GM18520 (cell line): Measurements from ENCODE around the gene UBTD1.
"Not testable (repeated sequence)": the region's sequence is repeated elsewhere in the genome, so short reads cannot be mapped to it uniquely, and the experiment has no call there.

Experiments
- ATAC-seq: cut with Tn5 transposase; IDR thresholded peaks from one replicate; pipeline ENCODE4 v1.9.1; 2021; ENCODE audit not compliant: unreplicated experiment

UBTD1 gene

DNA sequence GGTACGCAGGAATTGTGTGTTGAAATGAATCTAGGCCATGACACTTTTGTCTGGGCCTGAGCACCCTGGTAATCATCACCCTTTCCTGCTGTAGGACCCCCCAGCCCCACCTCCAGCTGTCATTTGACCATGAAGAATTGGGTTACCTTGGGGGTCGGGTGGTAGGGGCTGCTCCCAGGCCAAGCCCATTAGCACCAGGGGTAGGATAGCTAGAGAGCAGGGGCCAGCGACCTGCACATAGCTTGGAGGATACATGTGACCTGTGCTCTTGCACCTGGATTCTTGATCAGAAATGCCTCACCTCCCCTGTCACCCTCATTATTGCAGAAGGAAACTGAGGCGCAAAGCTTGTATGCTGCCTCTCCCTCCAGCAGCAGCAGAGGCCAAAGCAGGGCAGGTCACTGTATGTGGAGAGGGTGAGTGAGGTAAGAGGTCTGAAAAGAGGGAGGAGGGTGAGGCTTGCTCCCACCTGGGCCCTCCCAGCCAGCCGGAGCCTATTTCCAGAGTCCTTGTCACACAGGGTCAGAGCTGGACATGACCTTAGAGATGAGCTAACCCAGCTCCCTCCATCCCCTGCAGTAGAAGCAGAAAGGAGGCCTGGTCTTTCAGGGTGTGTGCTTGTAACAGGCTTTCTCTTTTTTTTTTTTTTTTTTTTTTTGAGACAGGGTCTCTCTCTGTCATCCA is 38.6 kb downstream of the UBTD1 start:
- ATAC-seq, result no peak

DNA sequence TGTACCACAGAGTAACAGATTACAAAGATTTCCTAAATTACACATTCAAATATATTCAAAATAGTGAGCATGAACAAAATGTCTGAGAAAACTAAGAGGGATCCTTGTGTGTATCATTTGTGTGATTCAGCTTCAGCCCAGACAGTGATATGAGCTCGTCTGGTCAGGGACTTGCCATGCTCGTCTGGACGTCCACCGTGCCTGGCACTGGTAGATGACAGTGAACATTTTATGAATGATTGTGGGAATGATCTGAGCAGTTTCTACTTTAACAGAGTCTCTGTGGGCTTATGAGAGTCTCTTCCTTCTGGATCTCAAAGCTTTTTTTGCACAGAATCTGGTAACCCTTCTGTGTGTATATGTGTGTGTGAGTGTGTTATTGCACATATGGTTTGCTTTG is 39.7 kb downstream of the UBTD1 start:
- ATAC-seq, result no peak

DNA sequence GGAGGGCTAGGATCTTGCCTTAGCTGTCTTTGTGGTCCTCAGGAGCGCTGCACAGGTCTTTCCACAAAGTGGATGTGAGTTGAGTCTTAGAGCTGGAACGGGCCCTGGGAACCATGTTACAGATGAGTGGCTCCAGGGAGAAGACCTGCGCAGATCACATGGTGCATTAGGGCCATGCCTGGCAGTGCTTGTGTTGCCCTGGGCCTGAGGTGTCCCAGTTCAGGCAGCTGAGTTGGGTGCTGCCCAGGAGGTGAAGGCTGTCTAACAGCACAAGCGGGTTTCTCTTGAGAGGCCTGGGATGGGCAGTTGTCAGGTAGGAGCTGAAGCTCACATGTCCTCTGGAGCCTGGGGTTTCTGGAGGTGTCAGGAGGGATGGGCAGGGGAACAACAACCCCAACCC is 40.1 kb downstream of the UBTD1 start:
- ATAC-seq, result no peak

DNA sequence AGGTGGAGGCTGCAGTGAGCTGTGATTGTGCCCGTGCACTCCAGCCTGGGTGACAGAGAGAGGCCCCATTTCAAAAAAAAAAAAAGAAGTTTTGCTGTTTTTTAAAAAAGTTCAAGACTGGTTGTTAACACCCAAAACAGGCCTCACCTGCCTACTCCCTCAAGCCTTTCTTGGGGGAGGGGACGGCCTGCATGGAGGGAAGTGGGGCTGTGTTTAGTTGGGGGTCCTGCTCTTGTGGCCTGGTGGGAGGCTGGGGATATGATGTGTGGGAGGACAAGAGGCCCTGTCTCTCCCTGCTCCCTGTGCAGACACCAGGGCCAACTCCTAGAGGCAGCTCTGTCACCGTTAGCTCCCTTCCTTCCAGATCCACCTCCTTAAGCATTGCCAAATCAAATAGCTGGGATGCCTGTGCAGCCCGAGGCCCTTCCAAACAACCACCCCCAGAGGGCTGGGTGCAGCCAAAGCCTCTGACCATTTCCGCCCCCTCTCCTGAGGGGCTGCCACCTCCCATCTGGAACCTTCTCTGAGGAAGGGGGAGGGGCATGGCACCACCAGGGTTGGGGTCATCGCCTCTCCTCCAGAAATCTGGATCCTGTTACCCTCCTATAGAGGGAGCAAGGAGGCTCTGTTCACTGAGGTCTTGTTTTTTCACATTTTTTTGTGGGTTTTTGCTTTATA is 40.9 kb downstream of the UBTD1 start:
- no peak for ATAC-seq

DNA sequence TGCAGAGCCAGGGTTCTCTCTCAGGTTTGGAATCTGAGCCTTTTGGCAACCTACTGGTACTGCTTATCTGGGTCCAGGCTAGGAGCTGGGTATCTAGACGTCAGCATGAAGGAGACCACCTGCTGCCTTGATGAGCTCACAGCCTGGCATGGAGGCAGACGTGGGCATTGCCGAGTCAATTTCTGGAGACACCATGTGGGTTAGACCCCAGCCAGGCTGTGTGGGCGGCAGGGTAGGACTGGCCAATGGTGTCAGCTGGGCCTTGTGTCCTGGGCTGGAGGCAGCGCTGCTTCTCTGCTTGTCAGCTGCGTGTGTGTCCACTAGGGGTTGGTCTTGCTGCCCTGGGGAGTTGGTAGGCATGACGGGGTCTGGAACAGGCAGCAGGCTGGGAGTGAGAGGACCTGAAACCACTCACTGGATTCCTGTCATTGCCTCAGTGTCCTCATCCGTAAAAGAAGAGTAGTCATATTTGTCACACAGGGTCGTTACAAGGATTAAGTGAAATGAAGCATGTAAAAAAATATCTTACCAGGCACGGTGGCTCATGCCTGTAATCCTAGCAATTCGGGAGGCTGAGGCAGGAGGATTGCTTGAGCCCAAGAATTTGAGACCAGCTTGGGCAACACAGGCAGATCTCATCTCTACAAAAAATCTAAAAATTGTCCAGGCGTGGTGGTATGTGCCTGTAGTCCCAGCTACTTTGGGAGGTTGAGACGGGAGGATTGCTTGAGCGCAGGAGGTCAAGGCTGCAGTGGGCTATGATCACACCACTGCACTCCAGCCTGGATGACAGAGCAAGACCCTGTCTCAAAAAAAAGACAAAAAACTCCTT is 42.2 kb downstream of the UBTD1 start:
- no peak for ATAC-seq

DNA sequence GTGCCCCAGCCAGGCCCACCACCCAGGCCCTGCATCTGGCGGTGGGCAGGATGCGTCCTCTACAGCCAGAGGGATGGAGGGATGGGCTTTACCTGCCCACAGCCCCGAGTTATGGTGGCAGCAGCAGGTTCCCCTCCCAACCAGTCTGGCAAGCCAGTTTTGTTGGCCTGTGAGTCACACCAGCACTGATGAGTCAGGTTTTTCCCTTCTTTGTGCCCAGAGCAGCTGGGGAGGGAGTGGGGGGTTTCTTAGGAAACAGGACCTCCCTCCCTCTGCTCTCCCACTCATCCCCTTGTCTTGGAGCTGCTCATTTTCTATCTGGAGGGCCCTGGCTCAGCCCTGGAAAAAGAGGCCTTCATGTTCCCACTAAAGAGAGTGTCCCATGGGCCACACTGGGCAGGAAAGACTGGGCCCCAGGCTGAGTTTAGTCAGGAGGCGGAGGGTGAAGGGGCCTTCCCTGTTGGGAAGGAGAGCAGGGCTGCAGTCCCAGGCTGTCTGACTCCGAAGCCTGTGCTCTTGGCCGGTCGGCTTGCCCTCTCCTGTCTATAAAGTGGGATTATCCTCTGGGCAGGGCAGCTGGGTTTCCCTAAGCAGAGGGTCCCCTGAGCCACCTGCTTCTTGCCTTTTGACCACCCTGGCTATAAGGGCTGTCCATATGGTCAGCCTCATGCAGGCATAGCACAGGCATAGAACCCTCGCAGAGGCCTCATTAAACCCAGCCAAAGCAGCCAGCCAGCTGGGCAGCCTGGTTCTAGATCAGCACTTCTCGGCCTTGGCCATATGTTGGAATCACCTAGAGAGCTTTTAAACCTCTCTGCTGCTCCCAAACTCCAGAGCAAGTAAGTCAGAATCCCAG is 43.7 kb downstream of the UBTD1 start:
- no peak for ATAC-seq

DNA sequence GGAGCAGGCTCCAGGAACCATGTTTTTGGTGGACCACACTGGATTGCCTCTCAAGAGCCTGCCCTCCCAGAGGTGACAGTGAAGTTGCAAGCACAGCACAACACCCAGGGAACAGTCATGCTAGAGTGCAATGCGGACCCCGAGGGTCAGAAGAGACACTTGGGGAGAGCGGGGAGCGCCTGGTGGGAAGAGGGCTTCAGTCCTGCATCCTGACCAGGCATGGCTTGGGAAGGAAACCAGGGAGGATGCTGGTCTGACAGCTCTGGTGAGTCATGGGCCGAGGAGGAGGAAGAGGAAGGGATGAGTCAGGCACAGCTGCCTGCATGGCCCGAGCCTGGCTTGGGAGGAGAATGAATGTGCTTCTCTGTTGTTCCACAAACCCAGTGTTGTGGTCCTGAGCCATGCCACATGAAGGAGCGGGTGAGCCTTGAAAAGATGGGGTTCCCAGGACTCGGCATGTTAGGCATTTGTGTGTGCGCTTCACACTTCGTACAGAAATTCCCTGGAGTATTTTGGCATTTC is 44.4 kb downstream of the UBTD1 start:
- no peak for ATAC-seq

DNA sequence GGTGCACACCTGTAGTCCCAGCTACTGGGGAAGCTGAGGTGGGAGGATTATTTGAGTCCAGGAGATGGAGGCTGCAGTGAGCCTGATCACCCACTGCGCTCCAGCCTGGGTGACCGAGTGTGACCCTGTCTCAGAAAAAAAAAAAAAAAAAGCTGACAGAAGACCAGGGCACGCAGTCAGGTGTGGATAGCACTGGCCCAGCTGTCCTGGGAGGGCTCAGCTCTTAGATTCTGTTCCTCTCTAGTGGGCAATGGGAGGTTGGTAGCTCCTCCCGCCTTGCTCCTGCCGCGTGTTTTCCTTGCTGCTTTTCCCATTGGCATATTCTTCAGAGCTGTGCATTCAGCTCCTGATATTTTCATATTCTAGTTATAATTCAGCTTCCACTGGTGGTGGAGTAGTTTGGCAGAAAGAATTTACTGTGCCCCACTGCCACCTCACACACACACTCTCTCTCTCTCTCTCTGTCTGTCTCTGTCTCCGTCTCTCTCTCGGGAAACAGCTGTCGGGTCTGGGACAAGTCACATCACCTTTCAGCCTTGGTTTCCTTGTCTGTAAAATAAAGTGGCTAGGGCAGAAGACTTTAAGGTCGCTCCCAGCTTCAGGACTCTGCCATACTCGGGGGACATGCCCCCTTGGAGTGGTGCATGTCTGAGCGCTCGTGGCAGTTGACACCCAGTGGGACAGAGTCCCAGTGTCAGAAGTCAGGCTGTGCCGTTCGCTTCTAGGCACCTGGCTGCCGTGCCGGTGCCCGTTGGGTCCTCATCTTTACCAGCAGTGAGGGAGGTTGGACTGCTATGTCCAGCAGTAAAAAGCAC is 47.9 kb downstream of the UBTD1 start:
- ATAC-seq, result no peak

DNA sequence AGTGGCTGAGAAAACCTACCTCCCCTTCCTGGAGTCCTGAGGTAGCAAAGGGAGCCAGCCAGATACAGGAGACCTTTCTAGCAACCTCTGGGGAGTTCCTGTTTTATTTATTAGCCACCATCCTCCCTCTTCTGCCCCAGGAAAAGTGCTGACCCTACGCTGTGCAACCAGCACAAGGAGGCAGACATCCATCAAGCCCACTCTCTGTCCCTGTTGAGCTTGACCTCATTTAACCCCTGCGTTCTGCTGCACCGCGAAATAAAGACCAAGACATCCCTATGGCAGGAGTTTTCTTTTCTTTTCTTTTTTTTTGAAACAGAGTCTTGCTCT is 48.5 kb downstream of the UBTD1 start:
- no peak for ATAC-seq

DNA sequence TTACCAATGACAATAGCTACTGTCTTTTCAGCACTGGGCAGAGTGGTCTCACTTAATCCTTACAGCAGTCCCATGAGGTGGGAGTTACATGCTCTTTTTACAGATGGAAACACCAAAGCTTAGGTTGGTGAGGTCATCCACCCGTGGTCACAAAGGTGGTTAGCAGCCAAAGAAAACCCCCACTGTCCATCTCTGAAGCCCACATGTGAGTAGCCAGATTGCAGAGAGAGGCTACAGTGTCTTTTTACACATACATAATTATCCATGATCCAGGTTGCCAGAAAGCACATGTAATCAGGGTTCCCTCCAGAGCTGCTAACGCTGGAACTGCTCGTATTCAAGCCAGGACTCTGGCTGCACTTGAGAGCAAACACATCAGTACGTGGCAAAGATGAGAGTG is 49.2 kb downstream of the UBTD1 start:
- no peak for ATAC-seq

DNA sequence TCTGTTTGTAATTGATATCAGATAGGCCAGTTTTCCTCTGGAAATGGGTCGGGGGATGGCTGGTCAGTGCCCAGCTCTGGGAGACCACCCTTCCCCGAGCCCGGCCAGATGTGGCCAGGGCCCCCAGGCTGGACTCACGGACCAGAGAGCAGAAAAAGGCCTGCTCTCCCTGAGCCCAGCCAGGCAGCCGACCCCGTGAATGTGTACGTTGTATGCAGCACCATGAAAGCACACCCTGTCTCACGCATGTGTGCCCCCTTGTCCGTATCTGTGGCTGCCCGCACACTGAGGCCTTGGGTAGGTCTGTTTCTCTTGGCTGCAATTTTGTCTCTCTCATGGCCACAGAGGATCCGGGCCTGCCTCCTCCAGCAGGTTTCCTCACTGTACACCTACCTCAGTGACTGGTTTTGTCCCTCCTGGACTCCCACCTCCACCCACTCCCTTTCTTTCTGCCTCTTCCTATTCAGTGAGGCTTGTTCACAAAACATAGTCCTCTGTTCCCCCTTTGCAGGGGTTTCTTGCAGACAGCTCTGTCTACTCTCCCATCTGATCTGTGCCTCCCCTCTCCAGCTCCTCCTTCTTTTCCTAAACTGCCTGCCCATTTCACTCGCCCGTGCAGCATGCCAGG is 50.2 kb downstream of the UBTD1 start:
- no peak for ATAC-seq

DNA sequence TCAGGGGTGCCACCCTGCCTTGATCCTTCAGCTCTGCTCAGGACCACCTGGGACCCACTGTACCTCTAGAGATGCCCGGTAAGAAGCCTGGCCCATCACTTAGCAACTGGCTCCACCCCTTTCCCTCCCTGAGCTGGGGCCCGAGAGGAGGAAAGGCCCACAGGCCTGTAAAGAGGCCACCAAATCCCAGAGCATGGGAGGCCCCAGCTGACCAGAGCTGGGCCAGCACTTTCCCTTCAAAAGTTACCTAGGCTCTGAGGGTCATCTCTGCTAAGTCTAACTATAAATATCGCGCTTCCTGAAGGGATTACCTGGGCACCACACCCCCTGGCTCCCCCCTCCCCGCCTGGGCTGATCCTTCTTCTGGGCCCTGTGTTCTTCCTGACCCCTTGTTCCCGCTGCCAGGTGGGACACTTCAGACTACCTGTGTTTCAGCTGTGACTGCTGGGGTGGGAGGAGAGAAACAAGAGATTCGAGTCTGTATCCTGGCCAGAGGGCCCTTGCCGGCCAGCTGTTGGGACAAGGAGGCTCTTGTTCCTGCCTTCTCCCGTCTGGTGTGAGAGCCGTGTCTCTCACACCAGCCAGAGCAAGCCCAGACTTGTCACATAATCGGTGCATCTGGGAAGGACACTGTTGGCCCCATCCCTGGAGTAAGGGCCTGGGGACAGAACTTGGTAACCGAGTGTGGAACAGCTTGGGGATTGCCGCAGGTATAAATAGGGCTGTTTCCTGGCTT is 51.0 kb downstream of the UBTD1 start:
- ATAC-seq, result no peak

DNA sequence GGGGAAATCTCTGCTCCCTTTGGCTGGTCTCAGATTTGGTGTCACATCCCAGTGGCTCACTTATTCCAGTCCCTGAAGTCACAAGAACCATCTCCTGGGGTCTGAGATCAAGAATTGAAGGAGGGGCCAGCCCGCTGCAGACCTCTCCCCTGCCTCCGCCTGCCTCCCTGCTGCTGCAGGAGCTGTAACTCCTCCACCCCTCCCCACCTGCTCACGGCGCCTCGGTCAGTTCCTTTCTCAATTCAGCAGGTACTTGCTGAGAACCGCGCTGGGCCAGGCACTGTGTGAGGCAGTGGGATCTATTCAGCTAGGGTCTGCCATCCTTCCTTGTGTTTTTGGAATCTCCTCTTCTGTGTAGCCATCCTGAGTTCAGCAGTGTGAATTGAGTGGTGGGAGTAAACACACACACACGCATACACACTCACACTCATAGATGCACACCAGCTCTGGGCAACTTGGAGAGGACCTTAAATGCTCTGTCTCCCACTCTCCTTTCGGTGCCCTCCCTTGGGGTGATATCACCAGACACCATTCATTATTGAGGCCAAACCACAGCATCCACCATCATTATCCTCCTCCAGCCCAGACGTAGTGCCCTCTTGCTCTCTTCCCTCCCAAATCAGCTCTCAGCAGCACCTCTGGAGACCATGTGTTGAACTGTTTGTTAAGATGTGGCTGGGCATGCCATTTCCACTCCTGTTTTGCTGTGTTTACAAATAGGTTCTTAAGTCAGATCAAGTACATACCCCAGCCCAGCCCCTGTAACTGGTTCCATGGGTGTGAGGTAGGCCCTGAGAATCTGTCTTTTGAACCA is 51.8 kb downstream of the UBTD1 start:
- no peak for ATAC-seq

DNA sequence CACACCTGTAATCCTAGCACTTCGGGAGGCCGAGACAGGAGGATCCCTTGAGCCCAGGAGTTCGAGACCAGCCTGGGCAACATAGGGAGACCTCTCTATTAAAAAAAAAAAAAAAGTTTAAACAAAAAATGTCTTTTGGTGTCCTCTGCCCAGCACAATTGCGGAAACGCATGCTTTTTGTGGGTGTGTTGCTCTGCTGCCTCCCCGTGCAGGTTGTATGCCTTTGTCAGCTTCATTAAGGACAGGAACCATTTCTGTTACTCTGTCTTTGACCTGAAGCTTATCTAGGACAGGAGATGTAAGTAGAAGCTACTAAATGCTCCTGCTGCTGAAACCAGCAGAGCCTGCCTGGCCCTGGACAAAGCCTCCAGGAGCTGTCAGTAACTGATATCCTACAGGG is 52.5 kb downstream of the UBTD1 start:
- ATAC-seq, result no peak

DNA sequence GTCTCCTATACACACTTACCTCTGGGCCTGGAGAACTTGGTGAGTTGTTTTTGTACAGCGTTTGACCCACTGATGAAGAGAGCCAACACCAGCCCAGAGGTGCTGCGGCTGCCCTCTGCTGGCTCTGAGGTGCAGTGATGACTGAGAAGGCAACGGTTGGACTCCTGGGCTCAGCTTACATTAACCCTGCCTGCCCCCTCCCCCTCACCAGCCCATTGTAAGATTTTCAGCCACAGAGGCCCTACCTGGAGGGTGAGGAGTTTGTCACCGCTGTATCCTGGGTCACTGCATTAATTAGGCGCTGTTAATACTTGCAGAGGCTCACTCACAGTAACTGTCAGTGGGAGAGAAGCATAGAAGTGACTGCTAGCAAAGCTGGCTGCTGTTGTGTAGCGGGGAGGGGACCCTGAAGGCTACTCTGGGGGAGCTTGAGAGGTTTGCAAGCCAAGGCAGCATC is 54.9 kb downstream of the UBTD1 start:
- peak; percentile 41 for ATAC-seq

DNA sequence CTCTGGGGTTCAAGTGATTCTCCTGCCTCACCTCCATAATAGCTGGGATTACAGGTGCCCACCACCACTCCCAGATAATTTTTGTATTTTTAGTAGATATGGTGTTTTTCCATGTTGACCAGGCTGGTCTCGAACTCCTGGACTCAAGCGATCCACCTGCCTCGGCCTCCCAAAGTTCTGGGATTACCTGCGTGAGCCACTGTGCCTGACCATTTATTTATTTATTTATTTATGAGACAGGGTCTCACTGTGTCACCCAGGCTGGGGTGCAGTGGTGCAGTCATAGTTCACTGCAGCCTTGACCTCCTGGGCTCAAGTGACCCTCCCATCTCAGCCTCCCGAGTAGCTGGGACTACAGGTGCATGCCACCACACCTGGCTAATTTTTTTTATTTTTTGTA is 55.6 kb downstream of the UBTD1 start:
- not testable (repeated sequence) for ATAC-seq

DNA sequence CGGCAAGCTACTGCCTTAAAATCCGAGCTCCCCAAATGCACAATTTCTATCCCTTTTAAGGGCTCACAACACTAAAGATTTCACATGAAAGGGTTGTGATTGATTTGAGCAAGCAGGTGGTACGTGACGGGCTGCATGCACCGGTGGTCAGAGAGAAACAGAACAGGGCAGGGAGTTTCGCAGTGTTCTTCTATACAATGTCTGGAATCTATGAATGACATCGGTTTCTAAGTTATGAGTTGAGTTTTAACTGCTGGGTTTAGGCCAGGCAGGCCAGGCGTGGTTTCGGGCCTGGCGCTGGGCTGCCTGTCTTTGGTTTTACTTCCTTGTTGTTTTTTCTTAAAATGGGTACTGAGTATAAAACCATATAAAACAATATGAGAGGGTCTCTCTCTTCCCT is 56.8 kb downstream of the UBTD1 start:
- ATAC-seq, result not testable (repeated sequence)

DNA sequence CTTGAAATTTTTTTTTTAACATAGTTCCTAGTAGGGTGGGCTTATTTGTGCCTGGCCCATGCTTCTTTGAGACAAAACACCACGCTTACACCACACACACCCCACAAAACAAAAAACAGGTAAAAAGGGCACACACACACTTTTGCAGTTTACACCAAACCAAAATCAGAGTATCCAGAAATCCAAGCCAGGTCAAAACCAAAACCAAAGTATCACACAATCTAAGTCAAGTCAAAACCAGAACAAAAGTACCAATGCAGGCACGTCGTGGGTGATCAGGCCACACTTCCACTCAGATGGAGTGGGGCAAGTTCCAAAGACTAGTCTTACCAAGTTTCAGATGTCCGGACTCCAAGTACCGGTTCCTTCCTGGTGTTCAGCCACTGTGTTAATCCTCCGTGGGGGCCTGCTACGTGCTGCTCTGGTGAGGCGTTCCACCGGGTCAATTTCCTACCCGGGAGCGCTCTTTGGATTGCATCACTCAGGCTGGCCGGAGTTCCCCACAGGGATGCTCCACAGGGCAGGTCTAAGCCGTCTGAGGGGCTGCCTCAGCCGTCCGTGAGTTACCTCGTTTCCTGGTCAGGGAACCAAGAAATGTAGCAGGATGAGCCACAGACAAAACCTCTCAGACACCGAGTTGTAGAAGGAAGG is 62.1 kb downstream of the UBTD1 start:
- not testable (repeated sequence) for ATAC-seq
